ENCODE measurements around the gene ARID1A. TPM values are rescaled to one million over a fixed set of nuclear protein-coding genes. Genes with fewer than 3 reads are reported as not detected.

Gene ARID1A
- total and polyA plus RNA-seq, 8 donors = 9.9 to 74.2 (median 45.3) TPM

GRCh38 chr1:26748351-26748750, 52.5 kb downstream of the ARID1A start:
- 78 to 93% (median 86%) methylated on average over 1 of the region's 1 CpG for WGBS, 5 donors
- Histone ChIP-seq H3K36me3 (peaks cover 13 to 71% (median 58%) of the 10 kb centered on the region in 4 donors), H3K9me3 (no peaks in the 10 kb centered on the region), H3K4me3 (no peak overlapping the region), H3K27me3 (no peaks in the 10 kb centered on the region), H3K4me1 (peaks cover 23 to 95% (median 59%) of the 10 kb centered on the region in 4 donors), H3K27ac (peak overlapping the region; percentile 2 to 88 (median 33))
- intact Hi-C loops (cut with DNase I; ENCODE audit: low total_unique reads) = no loop called here
- no peak for DNase-seq
- TF ChIP-seq POLR2A (IDR thresholded peaks at IDR 0.05) (no peak), POLR2AphosphoS5 (IDR thresholded peaks at IDR 0.05) (no peak), EP300 (IDR thresholded peaks at IDR 0.05) (no peak), CTCF (IDR thresholded peaks at IDR 0.05) (no peak)

DNA sequence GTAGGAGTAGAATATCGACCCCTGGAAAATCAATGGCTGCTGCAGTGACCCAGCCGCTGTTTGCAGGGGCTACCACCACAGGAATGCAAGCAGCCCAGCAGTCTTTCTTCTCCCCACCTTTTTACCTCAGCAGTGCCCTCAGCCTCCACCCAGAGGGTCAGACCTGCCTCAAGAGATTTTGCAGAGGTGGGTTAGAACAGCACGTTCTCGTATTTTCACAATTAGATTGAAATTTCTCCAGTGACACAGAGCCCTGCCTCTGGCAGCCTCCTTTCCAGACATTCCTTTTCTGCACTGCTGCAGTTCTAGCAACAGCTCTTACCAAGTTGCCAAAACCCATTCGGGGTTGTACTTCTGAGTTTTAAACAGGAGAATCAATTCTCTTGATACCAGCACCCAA, 53.6 kb downstream of the ARID1A start:
- TF ChIP-seq EP300 (IDR thresholded peaks at IDR 0.05) (no peak), POLR2A (IDR thresholded peaks at IDR 0.05) (no peak), CTCF (IDR thresholded peaks at IDR 0.05) (no peak), POLR2AphosphoS5 (IDR thresholded peaks at IDR 0.05) (no peak)
- Histone ChIP-seq H3K4me3 (no peak overlapping the region), H3K27me3 (no peaks in the 10 kb centered on the region), H3K9me3 (no peaks in the 10 kb centered on the region), H3K27ac (peak overlapping the region in 1 of 5 donors; percentile 21), H3K4me1 (peaks cover 26 to 95% (median 54%) of the 10 kb centered on the region in 4 donors), H3K36me3 (peaks cover 18 to 80% (median 59%) of the 10 kb centered on the region in 4 donors)
- no peak for DNase-seq
- intact Hi-C loops (cut with DNase I; ENCODE audit: low total_unique reads) = no loop called here
- 66 to 79% (median 70%) methylated on average over 5 of the region's 5 CpGs for WGBS, 5 donors

DNA sequence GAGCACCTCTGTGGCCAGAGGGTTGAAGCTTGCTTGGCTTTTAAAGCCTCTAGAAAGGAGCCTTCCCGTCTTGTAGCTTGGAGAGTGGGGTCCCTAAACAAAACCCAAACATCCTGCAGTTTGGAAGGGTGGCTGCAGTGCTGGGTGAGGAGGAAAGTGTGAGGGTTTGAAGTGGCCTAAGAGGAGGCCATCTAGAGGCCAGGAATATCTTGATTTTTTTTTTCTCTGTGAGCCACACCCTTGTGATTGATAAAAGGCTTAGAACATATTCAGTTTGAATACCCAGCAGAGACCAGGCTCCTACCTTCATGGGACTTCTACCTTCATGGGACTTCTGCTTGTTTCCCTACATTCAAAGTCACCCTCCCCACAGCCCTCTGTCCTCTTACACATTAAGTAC, 54.6 kb downstream of the ARID1A start:
- H3K4me1 ChIP-seq = peaks cover 22 to 91% (median 53%) of the 10 kb centered on the region in 4 donors

GRCh38 chr1:26752519-26752918, 56.7 kb downstream of the ARID1A start:
- Histone ChIP-seq H3K4me1 (peaks cover 20 to 72% (median 49%) of the 10 kb centered on the region in 4 donors), H3K27ac (peak overlapping the region in 2 of 5 donors; percentile 3 to 58), H3K27me3 (no peaks in the 10 kb centered on the region), H3K36me3 (peaks cover 9 to 73% (median 51%) of the 10 kb centered on the region in 4 donors), H3K4me3 (no peak overlapping the region), H3K9me3 (no peaks in the 10 kb centered on the region)
- no peak for TF ChIP-seq POLR2A (IDR thresholded peaks at IDR 0.05)
- no peak for TF ChIP-seq EP300 (IDR thresholded peaks at IDR 0.05)
- no peak for TF ChIP-seq CTCF (IDR thresholded peaks at IDR 0.05)
- no peak for TF ChIP-seq POLR2AphosphoS5 (IDR thresholded peaks at IDR 0.05)
- no peak for DNase-seq
- WGBS, 5 donors = 84 to 96% (median 87%) methylated on average over 4 of the region's 4 CpGs
- intact Hi-C loops (cut with DNase I; ENCODE audit: low total_unique reads) = no loop called here

More for the DNA sequence above, 54.6 kb downstream of the ARID1A start:
- peak overlapping the region in 2 of 5 donors; percentile 21 to 43 for H3K27ac ChIP-seq
- no peaks in the 10 kb centered on the region for H3K27me3 ChIP-seq
- intact Hi-C loops (cut with DNase I; ENCODE audit: low total_unique reads) = no loop called here
- WGBS, 5 donors = 45 to 76% (median 63%) methylated on average over 1 of the region's 1 CpG
- no peaks in the 10 kb centered on the region for H3K9me3 ChIP-seq
- H3K4me3 ChIP-seq = no peak overlapping the region
- DNase-seq = no peak
- peaks cover 12 to 80% (median 54%) of the 10 kb centered on the region in 4 donors for H3K36me3 ChIP-seq
- TF ChIP-seq EP300 (IDR thresholded peaks at IDR 0.05) (no peak), CTCF (IDR thresholded peaks at IDR 0.05) (no peak), POLR2AphosphoS5 (IDR thresholded peaks at IDR 0.05) (no peak), POLR2A (IDR thresholded peaks at IDR 0.05) (no peak)

Data from stomach (tissue), 9 donors.